HEK293 (cell line): ENCODE measurements around the gene ZMYND12.

Experiments used
- CTCF ChIA-PET: fragments of 350-600 bp; formaldehyde crosslinking; extraction: SDS; loops from one replicate; lab custom pipeline; 2021; ENCODE audit warnings: antibody characterized with exemption; lab: Yijun Ruan, JAX
- POLR2A ChIA-PET: fragments of 300-600 bp; formaldehyde crosslinking; extraction: SDS; loops from one replicate; lab custom pipeline; 2020; ENCODE audit warnings: antibody characterized with exemption, inconsistent platforms; lab: Yijun Ruan, JAX
- H3K27ac ChIP-seq: fragments of 200-500 bp; sonication (Bioruptor generic); 2 replicates; pipeline ENCODE4 v1.5.1; 2014; ENCODE audit warnings: low read depth, low read length, control low read depth, inconsistent platforms; ENCODE audit errors: extremely low read depth
- H3K36me3 ChIP-seq, 2 experiments: fragments of 200-500 bp in 1 of 2; sonication (Bioruptor generic) in 1 of 2; 1 replicate in 1 of 2; 2 replicates in 1 of 2; pipeline ENCODE4 v1.5.1; 2014 to 2017; ENCODE audit warnings: inconsistent platforms in 2 of 2, low read length in 2 of 2; ENCODE audit not compliant: control insufficient read depth in 2 of 2, insufficient read depth in 1 of 2
- H3K4me1 ChIP-seq: fragments of 200-500 bp; sonication (Bioruptor generic); 2 replicates; pipeline ENCODE4 v1.5.1; 2014; ENCODE audit warnings: mild to moderate bottlenecking, low read length, inconsistent platforms; ENCODE audit not compliant: control insufficient read depth, insufficient read depth
- H3K4me3 ChIP-seq: 2 replicates; pipeline ENCODE4 v1.5.1; 2011; ENCODE audit warnings: low read depth, mild to moderate bottlenecking, control low read depth, low read length, moderate library complexity
- H3K9me3 ChIP-seq: fragments of 200-500 bp; sonication (Bioruptor generic); 2 replicates; pipeline ENCODE4 v1.5.1; 2014; ENCODE audit warnings: low read depth, low read length, inconsistent platforms; ENCODE audit not compliant: control insufficient read depth, insufficient read depth
- AEBP2 ChIP-seq: fragments of 450-650 bp; formaldehyde crosslinking; IDR thresholded peaks from 2 replicates; pipeline ENCODE4 v1.5.1; 2016; ENCODE audit warnings: missing biosample characterization, missing genetic modification characterization, borderline replicate concordance
- ELK4 ChIP-seq: IDR thresholded peaks from 2 replicates; pipeline ENCODE4 v1.6.1; 2011; ENCODE audit warnings: mild to moderate bottlenecking, low read depth, low read length, borderline replicate concordance
- GLI4 ChIP-seq: fragments of 450-650 bp; formaldehyde crosslinking; IDR thresholded peaks from 2 replicates; pipeline ENCODE4 v1.5.1; 2016; ENCODE audit warnings: missing biosample characterization, missing genetic modification characterization
- GLIS1 ChIP-seq: fragments of 450-650 bp; formaldehyde crosslinking; IDR thresholded peaks from 2 replicates; pipeline ENCODE4 v1.5.1; 2016; ENCODE audit warnings: missing biosample characterization, missing genetic modification characterization
- HOXA7 ChIP-seq: sonication (generic); formaldehyde crosslinking; IDR thresholded peaks from 2 replicates; pipeline ENCODE4 v1.8.1; 2022; ENCODE audit warnings: missing genetic modification reagents, borderline replicate concordance
- KLF8 ChIP-seq: fragments of 450-650 bp; formaldehyde crosslinking; IDR thresholded peaks from 2 replicates; pipeline ENCODE4 v1.5.1; 2016; ENCODE audit warnings: missing biosample characterization, missing genetic modification characterization
- PRDM1 ChIP-seq: fragments of 450-650 bp; formaldehyde crosslinking; IDR thresholded peaks from 2 replicates; pipeline ENCODE4; 2016; ENCODE audit warnings: missing biosample characterization, missing genetic modification characterization
- PRDM10 ChIP-seq: fragments of 450-650 bp; formaldehyde crosslinking; IDR thresholded peaks from 2 replicates; pipeline ENCODE4 v1.5.1; 2016; ENCODE audit warnings: missing biosample characterization, missing genetic modification characterization
- REPIN1 ChIP-seq: fragments of 450-650 bp; formaldehyde crosslinking; IDR thresholded peaks from 2 replicates; pipeline ENCODE4 v1.5.1; 2017; ENCODE audit warnings: missing biosample characterization, missing genetic modification characterization, low read depth
- TRIM28 ChIP-seq: IDR thresholded peaks from 2 replicates; pipeline ENCODE4 v1.6.1; 2011; ENCODE audit warnings: low read length, control low read depth, borderline replicate concordance
- ZBTB44 ChIP-seq: fragments of 450-650 bp; IDR thresholded peaks from 2 replicates; pipeline ENCODE4 v1.5.1; 2018; ENCODE audit warnings: missing biosample characterization, mild to moderate bottlenecking, missing genetic modification characterization
- ZFP3 ChIP-seq: fragments of 450-650 bp; formaldehyde crosslinking; IDR thresholded peaks from 2 replicates; pipeline ENCODE4 v1.5.1; 2016; ENCODE audit warnings: low read depth, missing biosample characterization, missing genetic modification characterization
- ZNF184 ChIP-seq: fragments of 450-650 bp; IDR thresholded peaks from 2 replicates; pipeline ENCODE4 v1.5.1; 2018; ENCODE audit warnings: missing biosample characterization, mild to moderate bottlenecking, missing genetic modification characterization
- ZNF211 ChIP-seq: fragments of 450-650 bp; formaldehyde crosslinking; IDR thresholded peaks from 2 replicates; pipeline ENCODE4 v1.5.1; 2016; ENCODE audit warnings: low read depth, missing biosample characterization, missing genetic modification characterization
- ZNF514 ChIP-seq: fragments of 450-650 bp; formaldehyde crosslinking; IDR thresholded peaks from 2 replicates; pipeline ENCODE4 v1.5.1; 2016; ENCODE audit warnings: missing biosample characterization, missing genetic modification characterization
- ZNF518A ChIP-seq: fragments of 450-650 bp; formaldehyde crosslinking; conservative IDR thresholded peaks from 2 replicates; pipeline ENCODE4 v1.5.1; 2016; ENCODE audit warnings: low read depth, missing biosample characterization, missing genetic modification characterization
- ZNF561 ChIP-seq: fragments of 450-650 bp; IDR thresholded peaks from 2 replicates; pipeline ENCODE4 v1.5.1; 2018; ENCODE audit warnings: missing biosample characterization, missing genetic modification characterization, borderline replicate concordance
- ZNF600 ChIP-seq: fragments of 450-650 bp; formaldehyde crosslinking; IDR thresholded peaks from 2 replicates; pipeline ENCODE4 v1.5.1; 2016; ENCODE audit warnings: missing biosample characterization, missing genetic modification characterization
- ZNF624 ChIP-seq: fragments of 450-650 bp; formaldehyde crosslinking; IDR thresholded peaks from 2 replicates; pipeline ENCODE4 v1.5.1; 2017; ENCODE audit warnings: missing biosample characterization, missing genetic modification characterization
- ZNF692 ChIP-seq: fragments of 450-650 bp; formaldehyde crosslinking; IDR thresholded peaks from 2 replicates; pipeline ENCODE4 v1.5.1; 2016; ENCODE audit warnings: missing biosample characterization, missing genetic modification characterization
- ZNF701 ChIP-seq: fragments of 450-650 bp; formaldehyde crosslinking; IDR thresholded peaks from 2 replicates; pipeline ENCODE4 v1.5.1; 2016; ENCODE audit warnings: missing biosample characterization, missing genetic modification characterization
- ZNF791 ChIP-seq: fragments of 450-650 bp; formaldehyde crosslinking; IDR thresholded peaks from 2 replicates; pipeline ENCODE4 v1.5.1; 2016; ENCODE audit warnings: missing biosample characterization, missing genetic modification characterization

ZMYND12 gene

GRCh38 chr1:42429603-42430002 lies 26.2 kb downstream of the ZMYND12 start:
- CTCF ChIA-PET, result interaction anchor here (0.5 to 0.6 kb wide), 2 partner anchors 16 to 856 kb away, joined by 3 read pairs; no protein-coding TSS in a partner anchor
- Histone ChIP-seq H3K4me1 (no peaks in the 10 kb centered on the region), H3K36me3 (no peaks in the 10 kb centered on the region), H3K9me3 (no peaks in the 10 kb centered on the region), H3K27ac (no peak overlapping the region), H3K4me3 (no peak overlapping the region)
- POLR2A ChIA-PET, result no interaction called here
- TF ChIP-seq TRIM28, result no peak
- TF ChIP-seq ZNF624 (tag by site-specific recombination), result no peak
- TF ChIP-seq ELK4, result no peak
- TF ChIP-seq ZNF692 (tag by site-specific recombination), result no peak
- TF ChIP-seq GLI4, result no peak
- TF ChIP-seq ZNF211 (tag by site-specific recombination), result no peak
- TF ChIP-seq HOXA7, result no peak

- H3K36me3 ChIP-seq, result no peaks in the 10 kb centered on the region
- no peak overlapping the region for H3K4me3 ChIP-seq
- POLR2A ChIA-PET, result no interaction called here
- no peaks in the 10 kb centered on the region for H3K4me1 ChIP-seq
- no peaks in the 10 kb centered on the region for H3K9me3 ChIP-seq
- H3K27ac ChIP-seq, result no peak overlapping the region
- CTCF ChIA-PET, result interaction anchor here (0.7 kb wide), 1 partner anchor 335 kb away, joined by 4 read pairs; no protein-coding TSS in a partner anchor
- TF ChIP-seq ZNF791, result no peak
- TF ChIP-seq REPIN1 (tag by site-specific recombination), result no peak
- TF ChIP-seq PRDM10 (tag by site-specific recombination), result no peak
- no peak for TF ChIP-seq AEBP2 (tag by site-specific recombination)
- no peak for TF ChIP-seq ZNF561 (tag by site-specific recombination)
- TF ChIP-seq KLF8 (tag by site-specific recombination), result no peak
- TF ChIP-seq ZFP3 (tag by site-specific recombination), result no peak
- TF ChIP-seq ZNF518A (tag by site-specific recombination), result no peak
- TF ChIP-seq ZBTB44, result no peak
- no peak for TF ChIP-seq ZNF184
- no peak for TF ChIP-seq ZNF600 (tag by site-specific recombination)
- TF ChIP-seq ZNF514 (tag by site-specific recombination), result no peak
- TF ChIP-seq PRDM1 (tag by site-specific recombination), result no peak
- no peak for TF ChIP-seq GLIS1 (tag by site-specific recombination)
- TF ChIP-seq ZNF701 (tag by site-specific recombination), result no peak
Measured at GRCh38 chr1:42427240-42427639, 28.6 kb downstream of the ZMYND12 start.
